OCI-LY7 (cell line): ENCODE results near the gene SMARCD1.

Experiments
- CTCF ChIP-seq: fragments of 200-600 bp; sonication (generic); conservative IDR thresholded peaks from 2 replicates; pipeline ENCODE4 v1.5.1; 2014; ENCODE audit warnings: mild to moderate bottlenecking, antibody characterized with exemption, low read length, moderate library complexity, mixed read lengths
- EZH2phosphoT487 ChIP-seq: fragments of 200-600 bp; sonication (generic); IDR thresholded peaks from 2 replicates; pipeline ENCODE4 v1.6.1; 2018; ENCODE audit warnings: low read depth, borderline replicate concordance, mild to moderate bottlenecking, mixed run types, antibody characterized with exemption, low read length, moderate library complexity, mixed read lengths

DNA sequence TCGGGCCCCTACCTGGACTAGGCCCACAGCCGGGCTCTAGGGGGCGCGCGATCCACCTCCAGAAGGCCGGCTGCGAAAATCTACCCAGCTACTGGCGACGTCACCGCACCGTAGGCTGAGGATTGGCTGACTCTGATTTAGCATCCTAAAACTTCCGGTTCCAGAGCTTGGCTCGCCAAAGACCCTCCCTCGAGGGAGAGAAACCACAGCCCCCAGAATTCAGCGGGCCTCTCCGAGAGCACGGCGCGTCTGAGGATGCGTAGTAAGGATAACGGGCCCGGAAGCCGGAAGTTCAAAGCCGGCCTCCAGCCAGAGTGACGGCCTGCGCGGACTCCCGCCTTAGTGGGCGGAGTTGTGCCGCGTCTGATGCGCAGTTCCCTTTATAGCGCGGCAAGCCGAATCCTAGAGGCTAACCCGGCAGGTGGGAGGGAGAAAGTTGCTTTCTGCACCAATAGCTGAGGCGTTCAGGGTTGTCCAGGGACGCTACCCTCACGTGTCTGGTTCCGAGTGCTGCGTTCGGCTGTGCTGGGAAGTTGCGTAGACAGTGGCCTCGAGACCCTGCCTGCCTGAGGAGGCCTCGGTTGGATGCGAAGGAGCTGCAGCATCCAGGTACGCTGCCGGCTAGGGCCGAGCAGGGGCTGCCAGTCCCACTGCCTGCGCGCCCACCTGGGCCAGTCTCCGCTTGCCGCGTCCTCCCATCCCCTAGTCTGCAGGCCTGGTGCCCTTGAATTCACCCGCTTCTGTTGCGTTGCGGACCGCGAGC lies 26.7 kb downstream of the SMARCD1 start, which contains the start of gene COX14:
- TF ChIP-seq EZH2phosphoT487 (no peak), CTCF (peak; percentile 98)
